Endothelial cell (in vitro differentiated cells): ENCODE data around the gene CADM4. TPM values are rescaled to one million over a fixed set of nuclear protein-coding genes. Genes with fewer than 3 reads are reported as not detected.

ENCODE experiments used
- DNase-seq: peaks from one replicate; pipeline ENCODE4 v3.0.0; 2021; ENCODE audit warnings: low spot score
- H3K27ac Mint-ChIP-seq: one replicate; pipeline ENCODE4 v1.8.0; 2021; ENCODE audit warnings: mixed read lengths, inconsistent platforms; ENCODE audit not compliant: unreplicated experiment
- H3K27me3 Mint-ChIP-seq: one replicate; pipeline ENCODE4 v1.8.0; 2021; ENCODE audit warnings: mild to moderate bottlenecking, moderate library complexity, mixed read lengths, inconsistent platforms; ENCODE audit not compliant: unreplicated experiment
- H3K36me3 Mint-ChIP-seq: one replicate; pipeline ENCODE4 v1.8.0; 2021; ENCODE audit warnings: mild to moderate bottlenecking, low read depth, mixed read lengths, inconsistent platforms; ENCODE audit not compliant: unreplicated experiment
- H3K4me1 Mint-ChIP-seq: one replicate; pipeline ENCODE4 v1.8.0; 2021; ENCODE audit warnings: mild to moderate bottlenecking, mixed read lengths, inconsistent platforms; ENCODE audit not compliant: unreplicated experiment
- H3K4me3 Mint-ChIP-seq: one replicate; pipeline ENCODE4 v1.8.0; 2021; ENCODE audit warnings: mild to moderate bottlenecking, mixed read lengths, inconsistent platforms; ENCODE audit not compliant: unreplicated experiment
- H3K9me3 Mint-ChIP-seq: one replicate; pipeline ENCODE4 v1.8.0; 2021; ENCODE audit warnings: mixed read lengths, inconsistent platforms; ENCODE audit not compliant: unreplicated experiment
- CTCF ChIP-seq: fragments of 200-600 bp; sonication (generic); IDR thresholded peaks from one replicate; pipeline ENCODE4 v1.5.0; 2021; ENCODE audit warnings: antibody characterized with exemption; ENCODE audit not compliant: unreplicated experiment
- total RNA-seq: library from RNA; stranded (reverse); fragmentation: NEBNext Ultra II Directional; extraction: Animal tissue kit (Norgen Biotek cat#: 25700); gene quantifications from one replicate; pipeline ENCODE4 v1.2.1, GENCODE V29; 2021; ENCODE audit not compliant: unreplicated experiment

CADM4 gene
- total RNA-seq, 1 donor from 2014 or later: 21.1 TPM

GRCh38 chr19:43664018-43664417 lies 24.4 kb upstream of the CADM4 start:
- Mint-ChIP-seq H3K9me3 (no peaks in the 10 kb centered on the region), H3K4me3 (no peak overlapping the region), H3K27me3 (peaks cover 8% of the 10 kb centered on the region), H3K36me3 (peaks cover 23% of the 10 kb centered on the region), H3K27ac (peak overlapping the region; percentile 53), H3K4me1 (peaks cover 20% of the 10 kb centered on the region)
- DNase-seq: no peak
- no peak for TF ChIP-seq CTCF

- peak; percentile 29 for TF ChIP-seq CTCF
- no peak for DNase-seq
- peaks cover 32% of the 10 kb centered on the region for H3K36me3 Mint-ChIP-seq
- H3K27me3 Mint-ChIP-seq: peaks cover 10% of the 10 kb centered on the region
- no peaks in the 10 kb centered on the region for H3K9me3 Mint-ChIP-seq
- H3K4me1 Mint-ChIP-seq: peaks cover 13% of the 10 kb centered on the region
- H3K4me3 Mint-ChIP-seq: no peak overlapping the region
- peak overlapping the region; percentile 10 for H3K27ac Mint-ChIP-seq
These were observed 22.8 kb upstream of the CADM4 start for GRCh38 chr19:43662487-43662886.

- H3K4me1 Mint-ChIP-seq: peaks cover 17% of the 10 kb centered on the region
- H3K27ac Mint-ChIP-seq: no peak overlapping the region
- H3K4me3 Mint-ChIP-seq: no peak overlapping the region
- no peak for TF ChIP-seq CTCF
- peaks cover 10% of the 10 kb centered on the region for H3K27me3 Mint-ChIP-seq
- H3K9me3 Mint-ChIP-seq: no peaks in the 10 kb centered on the region
- H3K36me3 Mint-ChIP-seq: peaks cover 34% of the 10 kb centered on the region
- no peak for DNase-seq
These were observed 21.3 kb upstream of the CADM4 start for GRCh38 chr19:43660971-43661360.

GRCh38 chr19:43660301-43660970 lies 20.8 kb upstream of the CADM4 start:
- peaks cover 17% of the 10 kb centered on the region for H3K4me1 Mint-ChIP-seq
- peaks cover 10% of the 10 kb centered on the region for H3K27me3 Mint-ChIP-seq
- TF ChIP-seq CTCF: no peak
- no peak overlapping the region for H3K4me3 Mint-ChIP-seq
- no peaks in the 10 kb centered on the region for H3K9me3 Mint-ChIP-seq
- no peak for DNase-seq
- no peak overlapping the region for H3K27ac Mint-ChIP-seq
- H3K36me3 Mint-ChIP-seq: peaks cover 39% of the 10 kb centered on the region

GRCh38 chr19:43658494-43658893 lies 18.8 kb upstream of the CADM4 start:
- Mint-ChIP-seq H3K36me3 (peaks cover 37% of the 10 kb centered on the region), H3K27ac (no peak overlapping the region), H3K9me3 (no peaks in the 10 kb centered on the region), H3K4me3 (peak overlapping the region; percentile 8), H3K4me1 (peaks cover 4% of the 10 kb centered on the region), H3K27me3 (peaks cover 6% of the 10 kb centered on the region)
- DNase-seq: no peak
- TF ChIP-seq CTCF: no peak
